ENCODE data around the gene SLC35F5.

GRCh38 chr2:113692698-113693428 is 63.6 kb downstream of the SLC35F5 start:
- TF ChIP-seq, protein P1, sequence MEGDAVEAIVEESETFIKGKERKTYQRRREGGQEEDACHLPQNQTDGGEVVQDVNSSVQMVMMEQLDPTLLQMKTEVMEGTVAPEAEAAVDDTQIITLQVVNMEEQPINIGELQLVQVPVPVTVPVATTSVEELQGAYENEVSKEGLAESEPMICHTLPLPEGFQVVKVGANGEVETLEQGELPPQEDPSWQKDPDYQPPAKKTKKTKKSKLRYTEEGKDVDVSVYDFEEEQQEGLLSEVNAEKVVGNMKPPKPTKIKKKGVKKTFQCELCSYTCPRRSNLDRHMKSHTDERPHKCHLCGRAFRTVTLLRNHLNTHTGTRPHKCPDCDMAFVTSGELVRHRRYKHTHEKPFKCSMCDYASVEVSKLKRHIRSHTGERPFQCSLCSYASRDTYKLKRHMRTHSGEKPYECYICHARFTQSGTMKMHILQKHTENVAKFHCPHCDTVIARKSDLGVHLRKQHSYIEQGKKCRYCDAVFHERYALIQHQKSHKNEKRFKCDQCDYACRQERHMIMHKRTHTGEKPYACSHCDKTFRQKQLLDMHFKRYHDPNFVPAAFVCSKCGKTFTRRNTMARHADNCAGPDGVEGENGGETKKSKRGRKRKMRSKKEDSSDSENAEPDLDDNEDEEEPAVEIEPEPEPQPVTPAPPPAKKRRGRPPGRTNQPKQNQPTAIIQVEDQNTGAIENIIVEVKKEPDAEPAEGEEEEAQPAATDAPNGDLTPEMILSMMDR (IDR thresholded peaks at IDR 0.05; ENCODE audit: poor library complexity, severe bottlenecking) = no peak
- TF ChIP-seq POLR2AphosphoS5 (IDR thresholded peaks at IDR 0.05) (no peak), EZH2 (IDR thresholded peaks at IDR 0.05; ENCODE audit: borderline replicate concordance, insufficient read depth, low read length, poor library complexity, severe bottlenecking) (no peak), TAF1 (IDR thresholded peaks at IDR 0.05; ENCODE audit: low read depth) (no peak), RAD21 (conservative IDR thresholded peaks at IDR 0.05) (no peak)

Measured in neural cell (in vitro differentiated cells).